Epithelial cell of alveolus of lung (primary cell): ENCODE results near the gene SHFL. TPM values are rescaled to one million over a fixed set of nuclear protein-coding genes. Genes with fewer than 3 reads are reported as not detected.

Experiments used
- total RNA-seq: library from RNA; depleted of rRNA; stranded (reverse); fragments of >200 nt; gene quantifications from 2 replicates; pipeline ENCODE4 v1.2.1, GENCODE V29; 2015

The SHFL gene
- total RNA-seq, result 19.1 and 28.4 TPM in 2 replicates

GRCh38 chr19:10085641-10086590 lies at the start of gene SHFL:
SHFL (plus strand) TSS chr19:10086317; CDS start chr19:10086428, 111 bp downstream.

GRCh38 chr19:10106100-10106936 lies 20.2 kb downstream of the SHFL start, which contains the start of gene PPAN:
PPAN (plus strand) TSS chr19:10106362; CDS start chr19:10106395, 33 bp downstream.

GRCh38 chr19:10111405-10111811 lies 25.3 kb downstream of the SHFL start, which contains the start of gene P2RY11:
P2RY11 (plus strand) TSS chr19:10111693; CDS start chr19:10111722, 29 bp downstream.

Other genes with a start within 250 kb of the SHFL start
- 2.8 and 25.9 TPM in 2 replicates for gene OLFM2, start 149.8 kb upstream of the SHFL start, total RNA-seq
- gene COL5A3, start 75.8 kb upstream of the SHFL start, total RNA-seq, result 7.7 and 8.4 TPM in 2 replicates
- not detected in 2 replicates for gene RDH8, start 72.8 kb upstream of the SHFL start, total RNA-seq
- 0.13 and 0.80 TPM in 2 replicates for gene ANGPTL6, start 16.4 kb downstream of the SHFL start, total RNA-seq
- gene PPAN, start 20.0 kb downstream of the SHFL start, total RNA-seq, result 37.5 and 38.7 TPM in 2 replicates
- gene P2RY11, start 25.4 kb downstream of the SHFL start, total RNA-seq, result 1.8 and 6.6 TPM in 2 replicates
- 269 and 279 TPM in 2 replicates for gene EIF3G, start 33.6 kb downstream of the SHFL start, total RNA-seq
- gene DNMT1, start 108.6 kb downstream of the SHFL start, total RNA-seq, result 99.0 and 101 TPM in 2 replicates
- gene S1PR2, start 145.0 kb downstream of the SHFL start, total RNA-seq, result 21.7 and 69.8 TPM in 2 replicates
- 93.2 and 98.0 TPM in 2 replicates for gene MRPL4, start 165.9 kb downstream of the SHFL start, total RNA-seq
- gene ICAM1, start 184.8 kb downstream of the SHFL start, total RNA-seq, result 36.0 and 177 TPM in 2 replicates
- 3.4 and 9.3 TPM in 2 replicates for gene ICAM4, start 200.6 kb downstream of the SHFL start, total RNA-seq
- gene ICAM5, start 203.6 kb downstream of the SHFL start, total RNA-seq, result 16.4 and 26.7 TPM in 2 replicates
- 0.32 and 0.52 TPM in 2 replicates for gene ZGLP1, start 223.5 kb downstream of the SHFL start, total RNA-seq
- 17.3 and 45.3 TPM in 2 replicates for gene FDX2, start 229.7 kb downstream of the SHFL start, total RNA-seq
- gene RAVER1, start 247.2 kb downstream of the SHFL start, total RNA-seq, result 38.0 and 49.8 TPM in 2 replicates